GM19351 (cell line): ENCODE measurements around the gene SNX4.

Experiments
- ATAC-seq: cut with Tn5 transposase; IDR thresholded peaks from one replicate; pipeline ENCODE4 v1.9.1; 2021; ENCODE audit warnings: mild to moderate bottlenecking, moderate library complexity; ENCODE audit not compliant: unreplicated experiment

SNX4 gene

DNA sequence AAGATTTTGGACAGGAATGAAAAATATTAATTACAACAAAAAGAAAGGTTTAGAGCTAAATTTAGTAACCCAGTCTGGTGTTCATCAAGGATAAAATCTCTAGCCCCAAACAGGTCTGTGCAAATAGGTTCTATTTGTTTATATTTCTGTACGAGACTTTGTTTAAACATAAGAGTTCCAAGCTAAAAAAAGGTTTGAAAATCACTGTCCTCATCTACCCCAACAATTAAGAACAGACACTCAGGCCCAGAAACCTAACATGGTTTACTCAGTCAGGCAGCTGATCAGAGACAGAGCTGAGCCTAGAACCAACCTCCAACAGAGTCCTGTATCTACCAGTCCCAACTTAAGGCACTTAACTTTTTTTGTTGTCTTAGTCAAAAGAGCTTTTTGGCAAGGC, 49.3 kb downstream of the SNX4 start:
- ATAC-seq = no peak

DNA sequence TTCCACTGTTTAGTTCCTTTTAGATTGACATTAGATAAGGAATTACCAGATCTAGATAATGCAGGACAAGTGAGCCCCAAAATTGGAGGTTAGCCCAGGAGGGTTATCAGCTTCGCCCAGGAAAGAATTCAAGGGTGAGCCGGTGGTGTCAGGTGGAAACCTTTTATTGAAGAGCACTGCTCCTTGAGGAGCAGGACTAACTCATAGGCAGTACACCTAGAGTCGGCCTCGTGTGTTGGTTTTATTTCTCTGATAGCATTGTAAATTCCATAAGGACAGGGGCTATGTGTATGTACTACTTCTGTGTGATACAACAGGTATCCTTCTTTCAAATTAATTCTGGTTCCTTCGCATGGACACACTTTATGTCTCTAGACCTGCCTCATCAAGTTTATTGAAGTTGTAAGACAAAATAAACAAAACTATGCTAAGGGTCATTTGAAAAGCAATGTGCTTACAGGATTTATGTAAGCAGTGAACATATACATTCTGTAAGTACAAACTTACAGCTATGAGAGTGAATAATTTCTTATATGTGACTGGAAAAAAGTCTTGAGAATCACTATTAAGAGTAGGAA, 57.2 kb downstream of the SNX4 start:
- ATAC-seq = no peak

DNA sequence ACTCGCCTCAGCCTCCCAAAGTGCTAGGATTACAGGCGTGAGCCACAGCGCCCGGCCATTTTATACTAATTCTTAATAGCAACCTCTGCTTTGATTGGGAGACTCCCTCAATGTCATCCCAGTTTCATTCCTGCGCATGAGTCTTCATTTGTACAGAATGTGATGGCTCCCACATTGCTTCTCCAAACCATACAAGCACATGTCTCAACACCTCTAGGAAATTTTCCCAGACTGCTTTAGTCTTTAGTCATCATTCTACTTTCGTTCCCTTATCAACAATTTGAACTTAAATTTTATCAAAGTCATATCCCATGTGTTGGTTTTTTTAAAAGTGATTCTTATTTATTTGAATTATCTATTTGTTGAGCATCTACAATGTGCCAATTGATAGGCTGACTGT, 58.1 kb downstream of the SNX4 start:
- ATAC-seq = no peak

DNA sequence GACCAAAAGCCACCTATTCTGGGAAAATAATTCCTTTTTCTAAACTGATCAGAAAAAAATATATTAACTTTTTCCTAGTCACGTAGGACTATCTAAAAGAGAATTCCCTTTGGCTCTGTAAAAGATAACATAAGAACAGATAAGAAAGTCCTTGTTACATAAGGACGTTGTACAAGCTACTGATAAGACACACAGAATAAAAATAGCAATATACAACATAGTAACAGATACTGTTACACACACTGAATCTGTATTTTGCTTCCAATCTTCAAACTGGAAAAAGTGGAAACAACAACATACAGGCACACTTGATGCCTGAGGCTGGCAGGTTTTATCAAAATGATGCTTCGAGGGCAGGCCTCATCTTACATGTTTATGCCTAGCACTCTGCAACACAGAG, 59.8 kb downstream of the SNX4 start:
- no peak for ATAC-seq

DNA sequence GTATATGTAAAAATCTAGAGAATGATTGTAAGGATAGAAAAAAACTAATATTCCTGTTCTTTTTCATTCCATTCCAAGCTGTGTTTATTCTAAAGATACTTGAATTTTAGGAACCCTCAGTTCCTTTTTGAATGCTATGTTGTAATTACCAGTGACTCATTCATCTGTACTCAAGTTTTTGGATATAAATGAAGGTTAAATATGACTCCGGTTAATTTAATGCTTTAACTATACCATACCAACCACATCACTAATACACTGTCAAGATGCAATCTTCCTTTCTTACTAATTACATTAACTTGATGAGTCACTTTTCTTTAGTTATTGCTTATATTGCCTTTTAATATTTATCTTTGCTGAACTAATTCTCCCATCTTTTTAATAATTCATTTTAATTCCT, 76.1 kb downstream of the SNX4 start:
- no peak for ATAC-seq

DNA sequence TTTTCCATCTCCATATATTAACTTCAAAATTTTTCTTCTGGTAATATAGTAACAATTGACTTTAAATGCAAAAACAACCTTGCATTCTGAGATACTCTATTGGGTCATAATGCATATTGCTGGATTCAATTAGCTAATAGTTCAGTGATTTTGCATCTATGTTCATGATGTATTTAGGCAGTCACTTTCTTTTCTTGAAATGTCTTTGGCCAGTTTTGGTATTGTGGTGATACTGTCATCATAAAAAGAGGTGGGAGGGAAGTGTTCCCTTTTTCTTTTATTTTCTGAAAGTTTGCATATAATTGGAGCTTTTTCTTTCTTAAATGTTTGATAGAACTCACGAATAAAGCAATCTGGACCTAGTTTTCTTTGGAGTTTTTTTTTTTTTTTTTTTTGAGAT, 77.5 kb downstream of the SNX4 start:
- ATAC-seq = no peak

DNA sequence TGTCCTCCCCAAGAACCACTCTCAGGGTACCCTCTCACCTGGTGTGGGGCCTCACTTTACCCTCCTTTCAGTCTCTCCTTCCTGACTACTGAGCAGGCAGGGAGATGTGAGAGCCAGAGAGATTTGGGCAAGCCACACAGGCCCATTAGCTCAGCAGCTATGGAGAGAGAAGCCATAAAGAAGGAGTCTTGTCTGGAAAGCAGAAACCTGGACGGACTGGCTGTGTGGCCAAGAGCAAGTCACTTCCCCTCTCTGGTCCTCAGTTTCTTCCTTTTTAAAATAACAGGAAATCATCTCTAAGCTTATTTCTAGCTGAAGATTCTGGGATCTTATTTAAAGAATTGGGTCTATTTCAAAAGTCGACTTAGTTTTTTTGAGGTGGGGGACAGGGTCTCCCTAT, 79.0 kb downstream of the SNX4 start:
- no peak for ATAC-seq

DNA sequence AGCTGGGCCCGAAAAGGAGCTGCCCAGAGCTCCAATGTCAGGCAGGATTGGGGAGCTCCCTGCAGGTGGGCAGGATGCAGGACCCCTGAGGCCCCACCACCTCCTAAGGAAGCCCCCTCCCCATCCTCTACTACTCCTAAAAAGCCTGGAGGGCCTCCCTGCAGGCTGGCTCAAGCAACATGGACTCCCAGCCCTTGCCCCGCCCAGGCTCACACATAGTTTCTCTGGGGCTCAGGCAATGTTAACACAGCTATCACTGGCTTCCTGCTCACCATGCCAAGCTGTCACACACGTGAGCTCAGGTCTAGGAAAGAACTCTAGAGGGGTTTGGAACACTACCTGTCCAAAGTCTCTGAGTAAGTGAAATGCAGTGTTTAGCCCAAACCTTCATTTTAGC, 79.4 kb downstream of the SNX4 start:
- no peak for ATAC-seq

DNA sequence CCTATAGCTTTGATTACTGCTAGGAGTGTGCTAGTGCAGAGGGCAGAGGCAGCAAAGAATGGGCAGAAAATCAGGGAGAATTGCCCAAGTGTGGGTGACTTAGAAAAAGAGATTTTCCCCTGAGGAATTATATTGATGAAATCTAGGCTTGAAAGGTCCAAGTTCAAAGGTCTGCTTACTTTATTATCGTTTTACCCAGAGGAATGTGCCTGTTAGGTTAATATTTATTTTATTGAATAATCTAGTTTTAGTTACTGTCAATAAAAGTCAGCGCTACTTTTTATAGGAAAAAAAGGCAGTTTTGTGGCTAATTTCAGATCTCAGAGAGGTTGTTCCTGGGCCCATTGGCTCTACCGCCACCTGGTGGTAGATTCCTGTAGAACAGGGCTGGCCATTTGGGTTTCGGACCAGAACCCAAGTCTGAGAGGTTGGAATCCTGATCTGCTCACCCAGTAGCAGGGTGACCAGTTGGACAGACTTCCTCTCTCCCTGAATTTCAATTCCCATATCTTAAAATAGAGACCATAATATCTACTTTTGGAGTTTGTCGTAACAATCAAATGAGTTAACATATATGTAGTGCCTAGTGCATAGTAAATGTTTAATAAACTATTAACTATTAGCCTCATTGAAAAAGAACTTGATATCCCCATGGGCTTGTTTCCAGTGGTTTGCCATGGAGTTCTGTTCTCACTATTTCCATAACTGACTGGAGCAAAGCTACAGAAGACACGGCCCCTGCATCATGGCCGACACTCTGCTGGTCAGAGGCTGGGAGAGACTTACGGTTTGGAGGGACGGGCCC, 82.2 kb downstream of the SNX4 start:
- no peak for ATAC-seq

DNA sequence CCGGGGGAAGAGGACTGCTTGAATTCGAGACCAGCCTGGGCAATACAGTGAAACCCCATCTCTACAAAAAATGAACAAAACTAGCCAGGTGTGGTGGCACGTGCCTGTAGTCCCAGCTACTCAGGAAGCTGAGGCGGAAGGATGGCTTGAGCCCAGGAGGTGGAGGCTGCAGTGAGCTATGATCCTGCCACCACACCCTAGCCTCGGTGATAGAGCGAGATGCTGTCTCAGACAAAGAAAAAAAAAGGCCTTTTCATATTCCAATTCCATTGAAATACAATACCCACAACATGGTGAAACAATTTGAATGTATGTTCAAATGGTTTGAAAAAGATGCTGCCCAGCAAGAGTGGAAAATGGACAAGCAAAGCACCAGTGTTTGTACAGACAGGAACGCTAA, 83.1 kb downstream of the SNX4 start:
- ATAC-seq = no peak

DNA sequence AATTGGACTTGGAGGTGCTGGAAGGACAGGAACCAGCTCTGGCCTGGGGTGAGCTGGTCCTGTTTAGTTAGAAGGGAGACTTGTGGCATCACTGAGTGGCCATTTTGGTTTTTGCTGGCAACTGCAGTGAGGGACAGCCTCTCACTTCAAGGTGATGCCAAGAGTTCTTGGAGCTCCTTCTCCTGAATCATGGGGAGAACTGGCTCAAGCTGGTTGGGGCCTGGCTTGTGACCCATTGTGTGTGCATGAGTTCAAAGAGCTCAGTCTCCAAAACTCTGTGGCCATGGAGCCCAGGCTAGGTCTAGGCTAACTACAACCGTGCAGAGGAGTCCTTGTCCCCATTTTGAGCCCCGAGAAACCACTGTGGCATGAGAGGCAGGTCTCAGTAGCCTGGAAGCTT, 84.8 kb downstream of the SNX4 start:
- ATAC-seq = no peak

DNA sequence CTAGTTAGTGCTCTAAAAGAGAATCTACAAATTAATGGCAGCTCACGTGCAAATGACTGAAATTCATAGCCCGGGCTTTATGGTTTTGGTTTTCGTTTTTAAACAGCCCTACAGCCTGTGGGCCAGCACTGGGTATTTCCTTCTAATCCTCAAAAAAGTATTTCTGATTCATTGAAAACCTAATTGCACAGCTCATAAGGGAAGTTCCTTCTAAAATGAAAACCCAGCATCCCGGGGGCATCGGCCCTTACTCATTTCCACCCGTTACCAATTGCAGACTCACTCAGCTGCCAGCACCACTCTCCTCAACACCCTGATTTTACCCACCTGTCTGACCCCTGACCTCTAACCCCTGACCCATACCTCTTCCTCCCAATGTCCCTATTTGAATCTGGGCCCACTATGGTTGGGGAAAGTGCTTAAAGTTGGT, 85.4 kb downstream of the SNX4 start:
- no peak for ATAC-seq

DNA sequence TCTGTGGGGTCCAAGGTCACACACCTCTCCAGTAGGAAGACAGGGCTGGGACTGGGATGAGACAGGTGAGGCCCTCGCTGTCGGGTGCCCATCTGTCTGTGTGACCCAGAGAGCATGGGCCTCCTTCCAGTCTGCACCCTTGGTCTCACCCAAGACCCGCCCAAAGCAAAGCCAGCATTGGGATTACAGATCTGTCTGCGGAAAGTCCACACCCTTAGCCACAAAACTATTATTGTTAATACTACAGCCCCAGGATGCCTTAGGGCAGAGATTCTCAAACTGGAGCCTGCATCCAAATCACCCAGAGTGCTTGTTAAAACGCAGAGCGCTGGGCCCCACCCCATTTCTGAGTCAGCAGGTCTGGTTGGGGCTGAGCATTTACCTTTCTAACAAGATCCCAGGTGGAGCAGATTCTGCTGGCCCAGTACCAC, 86.4 kb downstream of the SNX4 start:
- no peak for ATAC-seq

DNA sequence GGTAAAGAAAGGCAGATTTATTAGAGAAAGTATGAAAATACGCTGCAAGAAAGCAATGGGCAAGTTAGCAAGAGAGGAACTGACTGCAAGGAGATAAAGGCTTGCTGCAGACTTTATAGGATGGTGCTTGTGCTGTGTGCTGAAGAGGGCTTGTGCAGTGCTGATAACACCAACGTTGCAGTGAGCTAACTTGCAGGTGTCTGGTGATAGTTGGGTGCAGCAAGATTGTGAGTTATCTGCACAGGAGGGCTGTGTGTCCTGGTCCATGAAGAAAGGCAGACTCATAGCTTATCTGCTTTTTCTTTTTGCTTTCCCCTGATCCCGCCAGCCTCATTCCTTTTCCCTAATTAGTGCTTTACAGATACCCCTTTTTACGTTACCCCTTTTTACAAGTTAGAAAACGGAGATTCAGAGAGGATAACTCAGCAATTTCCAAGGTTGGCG, 86.9 kb downstream of the SNX4 start:
- ATAC-seq = no peak

DNA sequence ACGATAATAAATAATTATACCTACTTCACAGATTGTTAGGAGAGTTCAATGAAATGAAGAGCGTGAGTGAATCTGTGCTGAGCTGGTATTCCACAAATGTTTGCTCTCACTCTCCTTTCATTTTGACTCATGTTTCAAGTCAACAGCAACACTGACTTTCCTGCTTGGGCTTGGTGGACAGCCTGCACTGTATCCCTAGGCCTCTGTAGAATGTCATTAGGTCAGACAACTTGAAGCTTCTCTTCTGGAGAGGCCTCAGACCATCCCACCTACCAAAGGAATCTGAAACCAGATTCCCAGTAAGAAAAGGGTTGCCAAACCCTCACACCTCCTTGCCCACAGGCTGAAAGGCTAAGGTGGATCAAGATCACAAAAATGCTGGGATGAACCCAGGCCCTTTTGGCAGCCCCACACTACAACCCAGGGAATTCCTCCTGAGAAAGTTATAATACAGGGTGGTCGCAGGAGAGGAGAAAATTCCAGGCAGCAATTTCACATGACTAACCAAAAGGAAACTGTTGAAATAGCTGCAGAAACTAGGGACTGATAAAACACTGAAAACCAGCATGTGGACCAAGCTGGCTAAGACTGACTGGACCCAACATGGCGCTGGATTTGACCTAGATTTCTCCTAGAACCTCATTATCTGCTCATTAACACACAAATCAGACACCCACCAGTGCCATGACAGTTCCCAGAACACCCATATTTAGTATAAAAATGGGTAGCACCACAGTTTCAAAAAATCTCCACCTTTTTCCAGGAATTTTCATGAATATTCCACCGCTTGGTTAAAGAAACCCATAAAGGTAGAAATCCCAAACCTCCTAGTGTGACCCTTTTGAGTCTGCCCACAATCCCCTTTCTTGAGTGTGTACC, 87.9 kb downstream of the SNX4 start:
- no peak for ATAC-seq

DNA sequence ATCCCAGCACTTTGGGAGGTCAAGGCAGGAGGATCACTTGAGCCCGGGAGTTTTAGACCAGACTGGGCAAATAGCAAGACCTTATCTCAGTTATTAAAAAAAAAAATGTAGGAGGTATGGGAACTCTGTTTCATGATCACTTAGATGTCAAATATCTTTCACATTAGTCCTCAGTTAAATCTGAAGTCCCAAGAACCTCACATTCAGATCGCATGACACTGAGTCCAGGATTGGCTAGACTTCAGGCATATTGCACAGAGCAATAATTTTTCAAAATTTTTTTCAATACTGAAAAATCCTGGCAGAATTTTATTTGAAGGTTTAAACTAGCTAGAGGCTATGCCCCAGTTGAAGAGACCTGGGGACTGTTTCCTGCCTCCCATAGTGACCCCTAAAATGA, 88.6 kb downstream of the SNX4 start:
- ATAC-seq = no peak

DNA sequence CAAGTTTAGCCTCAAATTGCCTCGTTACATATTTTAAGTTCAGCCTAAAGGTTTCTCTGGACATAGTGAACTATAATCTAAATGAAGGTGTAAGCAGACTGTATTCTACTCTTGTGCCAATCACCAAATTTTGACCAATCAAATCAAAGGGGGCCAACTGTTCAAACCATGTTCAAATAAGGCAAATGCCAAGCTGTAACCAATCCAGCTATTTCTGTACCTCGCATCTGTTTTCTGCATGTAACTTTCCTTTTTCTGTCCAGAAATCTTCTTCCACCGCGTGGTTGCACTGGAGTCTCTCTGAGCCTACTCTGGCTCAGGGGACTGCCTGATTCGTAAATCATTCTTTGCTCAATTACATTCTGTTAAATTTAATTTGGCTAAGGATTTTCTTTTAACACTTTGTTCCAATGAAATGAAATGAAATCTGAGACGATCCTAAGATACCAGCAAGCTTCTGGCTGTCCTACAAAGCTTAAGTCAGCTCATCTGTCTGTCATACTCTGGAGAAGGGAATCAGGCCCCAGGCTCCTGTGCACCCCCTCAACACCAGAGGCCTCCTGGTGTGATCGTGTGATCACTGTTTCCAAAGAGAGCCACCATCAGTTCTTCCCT, 91.7 kb downstream of the SNX4 start:
- ATAC-seq = no peak

DNA sequence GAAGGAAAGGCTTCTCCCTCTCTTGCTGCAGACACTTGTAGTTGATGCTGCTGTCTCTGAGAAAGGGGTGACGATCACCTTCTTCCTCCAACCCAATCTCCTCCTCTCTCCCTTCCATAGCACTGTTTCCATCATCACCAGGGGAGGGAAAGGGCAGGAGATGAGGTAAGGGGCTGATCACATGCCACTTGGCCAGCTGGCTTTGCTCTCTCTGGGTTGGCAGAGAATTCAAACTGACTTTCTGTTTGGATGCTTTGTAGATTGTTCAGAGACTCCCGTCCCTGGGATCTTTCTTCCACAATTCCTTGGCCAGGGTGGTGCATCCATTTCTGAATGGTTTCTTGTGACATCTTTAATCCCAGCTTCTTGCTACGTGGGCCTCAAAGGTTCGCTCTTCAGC, 101.7 kb downstream of the SNX4 start:
- no peak for ATAC-seq

DNA sequence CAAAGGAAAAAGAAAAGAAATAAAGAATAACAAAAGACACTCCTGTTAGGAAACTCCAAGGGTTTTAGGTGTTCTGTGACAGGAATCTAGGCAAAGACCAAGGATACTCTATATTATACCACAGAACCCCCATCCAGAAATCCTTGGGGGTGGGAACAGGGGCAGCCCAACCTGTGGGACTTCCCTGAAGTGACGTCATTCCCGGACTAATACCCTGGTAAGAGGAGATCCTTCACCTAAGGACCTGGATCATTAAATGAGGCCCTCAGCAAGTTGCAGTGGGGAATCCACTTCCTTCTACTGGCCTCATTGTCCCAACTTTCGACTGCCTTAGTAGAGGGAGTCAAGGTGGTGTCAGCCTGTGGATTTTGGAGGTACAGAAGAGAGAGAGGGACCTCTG, 103.8 kb downstream of the SNX4 start:
- no peak for ATAC-seq

DNA sequence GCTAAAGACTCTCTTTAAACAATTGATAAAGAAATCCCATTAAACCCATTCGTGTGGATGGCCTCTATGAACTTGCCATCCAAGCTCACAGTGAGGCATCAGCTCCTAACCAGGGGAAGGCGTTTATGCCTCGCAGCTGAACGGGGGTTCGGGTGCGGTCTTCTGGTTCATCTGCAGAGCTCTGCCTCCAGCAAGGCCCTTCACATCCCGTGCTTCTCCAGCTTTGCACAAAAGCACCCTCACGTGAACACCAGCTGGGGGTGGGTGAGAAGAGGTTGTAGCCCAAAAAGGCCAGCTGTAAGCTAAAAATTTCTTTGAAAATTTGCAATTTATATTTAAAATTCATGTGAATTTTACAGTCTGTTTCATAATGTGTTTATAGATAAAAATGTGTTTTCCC, 105.3 kb downstream of the SNX4 start:
- no peak for ATAC-seq

DNA sequence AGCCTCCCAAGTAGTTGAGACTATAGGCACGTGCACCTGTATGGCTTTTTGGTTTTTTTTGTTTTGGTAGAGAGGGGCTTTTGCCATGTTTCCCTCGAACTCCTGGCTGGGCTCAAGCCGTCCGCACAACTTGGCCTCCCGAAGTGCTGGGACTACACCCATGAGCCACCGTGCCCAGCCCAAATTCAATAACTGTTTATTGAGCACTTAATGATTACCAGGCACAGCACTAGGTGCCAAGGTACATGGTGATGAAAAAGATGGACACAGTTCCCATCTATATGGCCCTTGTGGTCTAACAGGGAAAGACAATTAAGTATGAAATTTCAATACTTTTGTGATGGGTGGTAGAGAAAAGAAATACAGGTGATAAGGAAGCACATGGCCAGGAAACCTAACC, 109.1 kb downstream of the SNX4 start:
- no peak for ATAC-seq
